ENCODE data around the gene ROR2. TPM values are rescaled to one million over a fixed set of nuclear protein-coding genes. Genes with fewer than 3 reads are reported as not detected.

ROR2 gene
- total RNA-seq, 1 experiment from 2014 or later = 0.68 TPM

DNA sequence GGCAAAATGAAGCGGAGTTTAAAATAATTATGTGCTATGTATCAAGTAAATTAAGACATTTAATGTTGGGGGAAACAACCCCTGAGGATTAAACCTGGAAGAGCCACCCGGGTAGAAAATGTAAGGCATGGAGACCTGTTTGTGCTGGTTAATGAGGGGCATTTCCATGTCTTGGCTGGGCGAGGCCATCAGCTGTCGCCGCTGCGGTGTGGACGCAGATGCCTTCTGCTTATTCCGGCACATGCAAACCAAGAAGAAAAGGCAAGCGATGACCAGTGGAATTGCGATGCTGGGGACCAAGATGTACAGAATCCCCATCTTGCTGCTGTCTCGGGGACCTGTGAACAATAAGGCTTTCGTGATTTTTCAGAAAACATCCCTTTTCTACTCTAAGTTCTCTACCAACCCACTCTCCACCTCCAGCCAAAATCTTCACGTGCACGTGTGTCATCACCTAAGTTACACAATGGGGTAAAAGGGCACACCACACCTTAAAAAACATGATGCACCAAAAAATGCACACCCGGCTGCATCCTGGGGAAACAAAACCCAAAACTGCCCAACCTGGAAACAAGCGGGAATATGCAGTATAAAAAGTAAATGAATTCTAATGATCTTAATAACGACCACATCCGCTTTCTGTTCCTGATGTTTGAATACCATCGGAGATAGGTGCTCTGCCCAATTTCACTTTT, 223.5 kb downstream of the ROR2 start:
- ChIA-PET CTCF (interaction anchor here (0.6 to 0.9 kb wide), 8 partner anchors 13 to 812 kb away, joined by 3 to 8 read pairs (median 4); partner anchors contain the start of gene NFIL3), POLR2A (no interaction called here)
- Mint-ChIP-seq H3K36me3 (ENCODE audit: insufficient read depth, unreplicated experiment) (no peaks in the 10 kb centered on the region), H3K4me3 (ENCODE audit: unreplicated experiment) (no peak overlapping the region), H3K27ac (ENCODE audit: unreplicated experiment) (no peak overlapping the region), H3K9me3 (ENCODE audit: unreplicated experiment) (no peaks in the 10 kb centered on the region), H3K27me3 (ENCODE audit: insufficient read depth, unreplicated experiment) (no peaks in the 10 kb centered on the region), H3K4me1 (ENCODE audit: low read depth, unreplicated experiment) (no peaks in the 10 kb centered on the region)
- no TSS peak for BruUV-seq (replicated peaks)
- intact Hi-C loops (cut with micrococcal nuclease; ENCODE audit: unreplicated experiment) = loop anchor here (1.0 to 5.0 kb wide), 3 partner anchors 66 to 811 kb away; no protein-coding TSS in a partner anchor
- no peaks in the 10 kb centered on the region for H3K36me3 ChIP-seq (ENCODE audit: control insufficient read depth, insufficient read depth, low read length)
- TF ChIP-seq, protein P1, sequence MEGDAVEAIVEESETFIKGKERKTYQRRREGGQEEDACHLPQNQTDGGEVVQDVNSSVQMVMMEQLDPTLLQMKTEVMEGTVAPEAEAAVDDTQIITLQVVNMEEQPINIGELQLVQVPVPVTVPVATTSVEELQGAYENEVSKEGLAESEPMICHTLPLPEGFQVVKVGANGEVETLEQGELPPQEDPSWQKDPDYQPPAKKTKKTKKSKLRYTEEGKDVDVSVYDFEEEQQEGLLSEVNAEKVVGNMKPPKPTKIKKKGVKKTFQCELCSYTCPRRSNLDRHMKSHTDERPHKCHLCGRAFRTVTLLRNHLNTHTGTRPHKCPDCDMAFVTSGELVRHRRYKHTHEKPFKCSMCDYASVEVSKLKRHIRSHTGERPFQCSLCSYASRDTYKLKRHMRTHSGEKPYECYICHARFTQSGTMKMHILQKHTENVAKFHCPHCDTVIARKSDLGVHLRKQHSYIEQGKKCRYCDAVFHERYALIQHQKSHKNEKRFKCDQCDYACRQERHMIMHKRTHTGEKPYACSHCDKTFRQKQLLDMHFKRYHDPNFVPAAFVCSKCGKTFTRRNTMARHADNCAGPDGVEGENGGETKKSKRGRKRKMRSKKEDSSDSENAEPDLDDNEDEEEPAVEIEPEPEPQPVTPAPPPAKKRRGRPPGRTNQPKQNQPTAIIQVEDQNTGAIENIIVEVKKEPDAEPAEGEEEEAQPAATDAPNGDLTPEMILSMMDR (IDR thresholded peaks at IDR 0.05; ENCODE audit: insufficient read depth in 1 of 2, low read depth in 1 of 2, low read length in 1 of 2, severe bottlenecking in 1 of 2, unreplicated experiment in 1 of 2) = no peak
- H3K4me1 ChIP-seq = peaks cover under 1% of the 10 kb centered on the region
- no peak for DNase-seq
- no peaks in the 10 kb centered on the region for H3K9me3 ChIP-seq
- no peaks in the 10 kb centered on the region for H3K27me3 ChIP-seq (replicated peaks; ENCODE audit: control insufficient read depth, insufficient read depth, low read length)
- H3K4me3 ChIP-seq (ENCODE audit: low read depth, low read length) = no peak overlapping the region

DNA sequence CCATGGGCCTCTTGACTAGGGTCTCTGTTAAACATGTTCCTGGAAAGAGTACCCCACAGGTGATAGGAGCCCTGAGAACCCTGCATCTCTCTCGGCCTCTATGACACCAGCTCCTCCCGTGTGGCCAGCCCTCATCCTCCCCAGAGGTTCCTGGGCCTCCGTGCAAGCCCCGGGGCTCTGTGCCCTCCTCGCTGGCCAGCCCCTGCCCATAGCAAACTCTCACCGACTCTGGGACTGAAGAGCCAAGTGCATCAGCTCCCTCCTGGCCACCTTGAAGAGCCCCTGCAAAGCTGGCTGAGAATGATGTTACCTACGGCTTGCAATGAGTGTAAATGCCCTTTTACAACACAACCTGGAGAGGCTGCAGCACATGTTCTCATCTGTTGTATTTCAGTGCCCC, 224.4 kb downstream of the ROR2 start:
- no peak overlapping the region for H3K27ac Mint-ChIP-seq (ENCODE audit: unreplicated experiment)
- no peaks in the 10 kb centered on the region for H3K27me3 Mint-ChIP-seq (ENCODE audit: insufficient read depth, unreplicated experiment)
- ChIA-PET POLR2A (no interaction called here), CTCF (no interaction called here)
- no peaks in the 10 kb centered on the region for H3K4me1 Mint-ChIP-seq (ENCODE audit: low read depth, unreplicated experiment)
- intact Hi-C loops (cut with micrococcal nuclease; ENCODE audit: unreplicated experiment) = loop anchor here (5.0 kb wide), 1 partner anchor 293 kb away; no protein-coding TSS in a partner anchor
- no peaks in the 10 kb centered on the region for H3K36me3 ChIP-seq (ENCODE audit: control insufficient read depth, insufficient read depth, low read length)
- TF ChIP-seq, protein P1 (IDR thresholded peaks at IDR 0.05; ENCODE audit: insufficient read depth in 1 of 2, low read depth in 1 of 2, low read length in 1 of 2, severe bottlenecking in 1 of 2, unreplicated experiment in 1 of 2) = no peak
- H3K9me3 ChIP-seq = no peaks in the 10 kb centered on the region
- no TSS peak for BruUV-seq (replicated peaks)
- H3K36me3 Mint-ChIP-seq (ENCODE audit: insufficient read depth, unreplicated experiment) = no peaks in the 10 kb centered on the region
- peaks cover 8% of the 10 kb centered on the region for H3K4me1 ChIP-seq
- no peaks in the 10 kb centered on the region for H3K9me3 Mint-ChIP-seq (ENCODE audit: unreplicated experiment)
- DNase-seq = no peak
- no peaks in the 10 kb centered on the region for H3K27me3 ChIP-seq (replicated peaks; ENCODE audit: control insufficient read depth, insufficient read depth, low read length)
- H3K4me3 ChIP-seq (ENCODE audit: low read depth, low read length) = no peak overlapping the region
- no peak overlapping the region for H3K4me3 Mint-ChIP-seq (ENCODE audit: unreplicated experiment)

DNA sequence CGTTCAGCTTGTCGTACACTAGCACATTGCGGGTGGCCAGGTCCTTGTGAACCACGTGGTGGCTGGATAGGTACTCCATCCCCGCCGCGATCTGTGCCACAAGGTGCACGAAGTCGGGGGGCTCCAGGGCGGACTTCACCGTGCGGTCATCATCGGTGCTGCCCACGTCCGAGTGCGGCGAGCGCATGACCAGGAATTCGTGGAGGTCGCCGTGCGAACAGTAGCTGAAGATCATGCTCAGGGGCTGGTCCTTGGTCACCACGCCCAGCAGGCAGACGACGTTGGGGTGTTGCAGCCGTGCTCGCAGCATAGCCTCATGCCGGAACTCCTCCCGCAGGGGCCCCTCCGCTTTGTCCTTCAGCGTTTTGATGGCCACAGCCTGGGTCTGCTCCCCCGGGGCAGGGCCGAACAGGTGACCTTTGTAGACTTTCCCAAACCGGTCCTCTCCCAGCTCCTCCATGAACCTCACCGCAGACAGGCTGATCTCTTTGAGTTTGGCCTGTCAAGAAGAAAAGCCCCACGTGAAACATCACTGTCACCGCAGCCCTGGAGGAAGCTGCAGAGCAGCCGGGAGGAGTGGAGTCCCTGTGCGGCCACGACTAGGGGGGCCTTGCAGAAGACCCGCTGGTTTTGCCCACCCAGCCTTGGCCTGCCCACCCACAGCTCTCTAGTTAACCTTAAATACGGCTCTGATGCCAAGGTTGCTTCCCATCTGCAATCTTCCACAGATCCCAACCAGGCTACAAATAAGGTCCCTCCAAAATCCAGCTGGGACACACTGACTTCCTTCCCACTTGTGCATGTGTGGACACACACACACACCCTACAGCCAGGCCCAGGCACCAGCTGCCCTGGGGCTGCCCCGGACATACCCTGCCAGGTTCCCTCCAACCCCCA, 225.2 kb downstream of the ROR2 start:
- TF ChIP-seq, protein P1 (IDR thresholded peaks at IDR 0.05; ENCODE audit: insufficient read depth in 1 of 2, low read depth in 1 of 2, low read length in 1 of 2, severe bottlenecking in 1 of 2, unreplicated experiment in 1 of 2) = no peak
- peaks cover 8% of the 10 kb centered on the region for H3K4me1 ChIP-seq
- intact Hi-C loops (cut with micrococcal nuclease; ENCODE audit: unreplicated experiment) = loop anchor here (5.0 kb wide), 1 partner anchor 293 kb away; no protein-coding TSS in a partner anchor
- no peaks in the 10 kb centered on the region for H3K9me3 ChIP-seq
- CTCF ChIA-PET = no interaction called here
- H3K36me3 ChIP-seq (ENCODE audit: control insufficient read depth, insufficient read depth, low read length) = no peaks in the 10 kb centered on the region
- no peak for DNase-seq
- Mint-ChIP-seq H3K27me3 (ENCODE audit: insufficient read depth, unreplicated experiment) (no peaks in the 10 kb centered on the region), H3K36me3 (ENCODE audit: insufficient read depth, unreplicated experiment) (no peaks in the 10 kb centered on the region), H3K27ac (ENCODE audit: unreplicated experiment) (no peak overlapping the region), H3K4me3 (ENCODE audit: unreplicated experiment) (no peak overlapping the region), H3K9me3 (ENCODE audit: unreplicated experiment) (no peaks in the 10 kb centered on the region), H3K4me1 (ENCODE audit: low read depth, unreplicated experiment) (no peaks in the 10 kb centered on the region)
- BruUV-seq (replicated peaks) = no TSS peak
- H3K4me3 ChIP-seq (ENCODE audit: low read depth, low read length) = no peak overlapping the region
- POLR2A ChIA-PET = no interaction called here
- H3K27me3 ChIP-seq (replicated peaks; ENCODE audit: control insufficient read depth, insufficient read depth, low read length) = no peaks in the 10 kb centered on the region
